K562 (cell line): ENCODE data around the gene CBX1. TPM values are rescaled to one million over a fixed set of nuclear protein-coding genes. Genes with fewer than 3 reads are reported as not detected.

Source experiments
- CHD2 ChIP-seq: IDR thresholded peaks from 2 replicates; pipeline ENCODE4 v1.6.1; 2011; ENCODE audit warnings: low read depth, low read length
- DNMT1 ChIP-seq: fragments of 450-650 bp; IDR thresholded peaks from 2 replicates; pipeline ENCODE4 v1.6.1; 2016; ENCODE audit warnings: antibody characterized with exemption, mild to moderate bottlenecking
- ETV5 ChIP-seq: sonication (generic); formaldehyde crosslinking; IDR thresholded peaks from 2 replicates; pipeline ENCODE4 v1.4.0; 2020; ENCODE audit warnings: low read depth, mild to moderate bottlenecking, missing genetic modification reagents
- EZH2 ChIP-seq: IDR thresholded peaks from 2 replicates; pipeline ENCODE4 v1.6.1; 2012; ENCODE audit warnings: low read depth, mild to moderate bottlenecking, inconsistent platforms, low read length, borderline replicate concordance
- HEY1 ChIP-seq: fragments of 250-450 bp; sonication (Bioruptor Pico); IDR thresholded peaks from 2 replicates; pipeline ENCODE4 v1.5.0; 2020; ENCODE audit warnings: mild to moderate bottlenecking, moderate library complexity, borderline replicate concordance
- JUND ChIP-seq, 2 experiments: IDR thresholded peaks; 2 replicates in 1 of 2; 3 replicates in 1 of 2; pipeline ENCODE4 v1.6.1; 2011; ENCODE audit warnings: borderline replicate concordance in 2 of 2, low read depth in 2 of 2, low read length in 2 of 2, improper control_type of control experiment in 1 of 2, missing biosample characterization in 1 of 2, missing genetic modification characterization in 1 of 2, missing genetic modification reagents in 1 of 2
- NCOA6 ChIP-seq: fragments of 450-650 bp; IDR thresholded peaks from 2 replicates; pipeline ENCODE4 v1.6.1; 2017; ENCODE audit warnings: mild to moderate bottlenecking
- NFE2 ChIP-seq: IDR thresholded peaks from 2 replicates; pipeline ENCODE4 v1.6.1; 2014; ENCODE audit warnings: antibody characterized with exemption, low read depth
- NR3C1 ChIP-seq: sonication (generic); formaldehyde crosslinking; IDR thresholded peaks from 2 replicates; pipeline ENCODE4 v1.8.1; 2022; ENCODE audit warnings: missing genetic modification reagents
- RAD51 ChIP-seq: fragments of 450-650 bp; IDR thresholded peaks from 2 replicates; pipeline ENCODE4 v1.7.1; 2016; ENCODE audit warnings: low read depth, mild to moderate bottlenecking, borderline replicate concordance
- STAG1 ChIP-seq: sonication (generic); formaldehyde crosslinking; IDR thresholded peaks from 2 replicates; pipeline ENCODE4 v1.5.0; 2020; ENCODE audit warnings: missing genetic modification reagents, borderline replicate concordance
- XRCC3 ChIP-seq: fragments of 450-650 bp; IDR thresholded peaks from 2 replicates; pipeline ENCODE4 v1.6.1; 2017; ENCODE audit warnings: mild to moderate bottlenecking, moderate library complexity
- ZKSCAN1 ChIP-seq: fragments of 150-350 bp; IDR thresholded peaks from 2 replicates; pipeline ENCODE4 v1.6.1; 2016; ENCODE audit warnings: low read depth, low read length
- ZNF644 ChIP-seq: fragments of 200-800 bp; sonication (Bioruptor generic); IDR thresholded peaks from 2 replicates; pipeline ENCODE4 v1.6.1; 2016; ENCODE audit warnings: low read depth, missing genetic modification characterization, missing compliant biosample characterization
- ZNF830 ChIP-seq: fragments of 250-450 bp; sonication (Bioruptor Pico); IDR thresholded peaks from 2 replicates; pipeline ENCODE4 v1.5.0; 2021; ENCODE audit warnings: mild to moderate bottlenecking
- polyA plus RNA-seq, 8 experiments: library from polyadenylated mRNA; depleted of rRNA in 4 of 8; stranded (reverse) in 5 of 8; unstranded in 3 of 8; fragments of >200 nt; fragmentation: Nextera tagmentation in 2 of 8; fragmentation: Illumina TruSeq in 1 of 8; extraction: Ambion mirVana in 2 of 8; extraction: Trizol in 1 of 8; gene quantifications; 2 replicates each; pipeline versions ENCODE4 v1.2.1 to v1.2.3, GENCODE V29; 2011 to 2014; ENCODE audit warnings: inconsistent platforms in 1 of 8, missing spikeins in 1 of 8
- total RNA-seq, 7 experiments: library from RNA; depleted of rRNA in 6 of 7; stranded (reverse); fragments of >200 nt in 6 of 7; fragmentation: Illumina TruSeq in 2 of 7; extraction: Trizol in 2 of 7; gene quantifications; 2 replicates each; pipeline versions ENCODE4 v1.2.1 to v1.2.3, GENCODE V29; 2011 to 2021; ENCODE audit warnings: low replicate concordance in 1 of 7
- TF ChIP-seq, protein P1 (sequence below): fragments of 250-450 bp; sonication (Bioruptor Pico); IDR thresholded peaks from 2 replicates; pipeline ENCODE4 v1.9.0; 2021; ENCODE audit warnings: mild to moderate bottlenecking
- TF ChIP-seq, protein P2 (sequence below): fragments of 250-450 bp; sonication (Bioruptor Pico); IDR thresholded peaks from 2 replicates; pipeline ENCODE4 v1.8.0; 2022; ENCODE audit warnings: inconsistent platforms
- TF ChIP-seq, protein P3 (sequence below): fragments of 250-450 bp; sonication (Bioruptor Pico); IDR thresholded peaks from 2 replicates; pipeline ENCODE4 v1.5.1; 2021; ENCODE audit warnings: mild to moderate bottlenecking
- TF ChIP-seq, protein P4 (sequence below), 2 experiments: IDR thresholded peaks in 1 of 2; conservative IDR thresholded peaks in 1 of 2; 2 replicates each; pipeline ENCODE4 v1.6.1; 2016; ENCODE audit warnings: low read depth in 2 of 2, mild to moderate bottlenecking in 1 of 2, missing compliant biosample characterization in 1 of 2, missing genetic modification characterization in 1 of 2, moderate library complexity in 1 of 2
- TF ChIP-seq, protein P5 (sequence below): fragments of 250-450 bp; sonication (Bioruptor Pico); IDR thresholded peaks from 2 replicates; pipeline ENCODE4 v1.8.0; 2021; ENCODE audit warnings: moderate library complexity, mild to moderate bottlenecking, inconsistent platforms

The CBX1 gene
- total and polyA plus RNA-seq, 9 of the 15 experiments (the other 6 are each of a cell fraction or from before 2014, with no cell fraction given): 10.6 to 95.7 (median 52.7) TPM

DNA sequence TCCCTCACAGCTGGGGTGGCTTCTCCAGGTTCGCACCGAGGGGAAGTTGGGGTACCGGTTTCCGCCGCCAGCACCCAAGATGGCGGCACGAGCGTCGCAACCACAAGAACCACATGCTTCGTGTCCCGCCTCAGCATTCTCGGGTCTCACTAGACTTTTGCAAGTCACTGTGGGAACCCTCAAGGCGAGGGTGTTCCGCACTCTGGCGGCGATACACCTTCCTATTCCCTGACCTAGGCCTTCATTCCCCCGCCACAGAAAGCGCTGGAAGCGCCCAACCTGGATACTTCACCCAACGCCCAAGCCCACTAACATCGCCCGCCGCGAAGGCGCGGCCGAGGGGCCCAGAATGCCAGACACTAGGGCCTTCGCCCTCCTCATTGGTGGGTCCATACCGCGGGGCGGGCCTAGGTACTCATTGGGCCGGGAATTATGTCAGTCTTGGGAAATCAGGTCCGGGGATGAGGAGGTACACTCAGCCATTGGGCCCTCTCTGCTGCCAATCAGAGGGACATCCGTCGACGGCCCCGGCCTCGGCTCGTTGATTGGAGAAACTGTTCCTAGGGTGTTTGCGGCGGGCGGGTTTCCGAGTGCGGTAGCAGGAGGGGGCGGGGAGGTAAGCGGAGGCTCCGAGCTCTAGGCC, 53.4 kb downstream of the CBX1 start, which contains the start of gene NFE2L1 (continued):
- TF ChIP-seq EZH2 (no peak), ETV5 (0 out of 2 replicates have a peak, but pooled peaks have one; percentile 23), ZKSCAN1 (peak; percentile 61; the same call in 1 of the 2 replicates), RAD51 (peak; percentile 64; the same call in 1 of the 2 replicates), ZNF644 (tag) (no peak), XRCC3 (no peak), JUND (IDR thresholded peaks at IDR 0.05; ENCODE audit: borderline replicate concordance, low read depth, low read length) (no peak), JUND (tag; IDR thresholded peaks at IDR 0.05; ENCODE audit: borderline replicate concordance, low read depth, low read length) (peak; percentile 75; the same call in 1 of the 3 replicates), STAG1 (CRISPR knock-in tag) (no peak), NFE2 (peak; percentile 93), DNMT1 (no peak), NR3C1 (no peak), HEY1 (CRISPR knock-in tag) (no peak), ZNF830 (CRISPR knock-in tag) (peak; percentile 69; the same call in 1 of the 2 replicates), NCOA6 (no peak), CHD2 (peak; percentile 82)
- TF ChIP-seq, protein P1, sequence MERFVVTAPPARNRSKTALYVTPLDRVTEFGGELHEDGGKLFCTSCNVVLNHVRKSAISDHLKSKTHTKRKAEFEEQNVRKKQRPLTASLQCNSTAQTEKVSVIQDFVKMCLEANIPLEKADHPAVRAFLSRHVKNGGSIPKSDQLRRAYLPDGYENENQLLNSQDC (CRISPR knock-in tag): peak; percentile 80
- TF ChIP-seq, protein P2, sequence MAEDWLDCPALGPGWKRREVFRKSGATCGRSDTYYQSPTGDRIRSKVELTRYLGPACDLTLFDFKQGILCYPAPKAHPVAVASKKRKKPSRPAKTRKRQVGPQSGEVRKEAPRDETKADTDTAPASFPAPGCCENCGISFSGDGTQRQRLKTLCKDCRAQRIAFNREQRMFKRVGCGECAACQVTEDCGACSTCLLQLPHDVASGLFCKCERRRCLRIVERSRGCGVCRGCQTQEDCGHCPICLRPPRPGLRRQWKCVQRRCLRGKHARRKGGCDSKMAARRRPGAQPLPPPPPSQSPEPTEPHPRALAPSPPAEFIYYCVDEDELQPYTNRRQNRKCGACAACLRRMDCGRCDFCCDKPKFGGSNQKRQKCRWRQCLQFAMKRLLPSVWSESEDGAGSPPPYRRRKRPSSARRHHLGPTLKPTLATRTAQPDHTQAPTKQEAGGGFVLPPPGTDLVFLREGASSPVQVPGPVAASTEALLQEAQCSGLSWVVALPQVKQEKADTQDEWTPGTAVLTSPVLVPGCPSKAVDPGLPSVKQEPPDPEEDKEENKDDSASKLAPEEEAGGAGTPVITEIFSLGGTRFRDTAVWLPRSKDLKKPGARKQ (CRISPR knock-in tag): no peak
- TF ChIP-seq, protein P3, sequence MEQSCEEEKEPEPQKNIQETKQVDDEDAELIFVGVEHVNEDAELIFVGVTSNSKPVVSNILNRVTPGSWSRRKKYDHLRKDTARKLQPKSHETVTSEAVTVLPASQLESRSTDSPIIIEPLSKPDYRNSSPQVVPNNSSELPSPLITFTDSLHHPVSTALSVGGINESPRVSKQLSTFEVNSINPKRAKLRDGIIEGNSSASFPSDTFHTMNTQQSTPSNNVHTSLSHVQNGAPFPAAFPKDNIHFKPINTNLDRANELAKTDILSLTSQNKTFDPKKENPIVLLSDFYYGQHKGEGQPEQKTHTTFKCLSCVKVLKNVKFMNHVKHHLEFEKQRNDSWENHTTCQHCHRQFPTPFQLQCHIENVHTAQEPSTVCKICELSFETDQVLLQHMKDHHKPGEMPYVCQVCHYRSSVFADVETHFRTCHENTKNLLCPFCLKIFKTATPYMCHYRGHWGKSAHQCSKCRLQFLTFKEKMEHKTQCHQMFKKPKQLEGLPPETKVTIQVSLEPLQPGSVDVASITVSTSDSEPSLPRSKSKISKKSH (CRISPR knock-in tag): no peak
- TF ChIP-seq, protein P4, sequence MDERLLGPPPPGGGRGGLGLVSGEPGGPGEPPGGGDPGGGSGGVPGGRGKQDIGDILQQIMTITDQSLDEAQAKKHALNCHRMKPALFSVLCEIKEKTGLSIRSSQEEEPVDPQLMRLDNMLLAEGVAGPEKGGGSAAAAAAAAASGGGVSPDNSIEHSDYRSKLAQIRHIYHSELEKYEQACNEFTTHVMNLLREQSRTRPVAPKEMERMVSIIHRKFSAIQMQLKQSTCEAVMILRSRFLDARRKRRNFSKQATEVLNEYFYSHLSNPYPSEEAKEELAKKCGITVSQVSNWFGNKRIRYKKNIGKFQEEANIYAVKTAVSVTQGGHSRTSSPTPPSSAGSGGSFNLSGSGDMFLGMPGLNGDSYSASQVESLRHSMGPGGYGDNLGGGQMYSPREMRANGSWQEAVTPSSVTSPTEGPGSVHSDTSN (CRISPR knock-in tag; IDR thresholded peaks at IDR 0.05; ENCODE audit: low read depth): peak; percentile 90
- TF ChIP-seq, protein P4 (tag; conservative IDR thresholded peaks at IDR 0.05; ENCODE audit: low read depth): peak; percentile 100
- TF ChIP-seq, protein P5, sequence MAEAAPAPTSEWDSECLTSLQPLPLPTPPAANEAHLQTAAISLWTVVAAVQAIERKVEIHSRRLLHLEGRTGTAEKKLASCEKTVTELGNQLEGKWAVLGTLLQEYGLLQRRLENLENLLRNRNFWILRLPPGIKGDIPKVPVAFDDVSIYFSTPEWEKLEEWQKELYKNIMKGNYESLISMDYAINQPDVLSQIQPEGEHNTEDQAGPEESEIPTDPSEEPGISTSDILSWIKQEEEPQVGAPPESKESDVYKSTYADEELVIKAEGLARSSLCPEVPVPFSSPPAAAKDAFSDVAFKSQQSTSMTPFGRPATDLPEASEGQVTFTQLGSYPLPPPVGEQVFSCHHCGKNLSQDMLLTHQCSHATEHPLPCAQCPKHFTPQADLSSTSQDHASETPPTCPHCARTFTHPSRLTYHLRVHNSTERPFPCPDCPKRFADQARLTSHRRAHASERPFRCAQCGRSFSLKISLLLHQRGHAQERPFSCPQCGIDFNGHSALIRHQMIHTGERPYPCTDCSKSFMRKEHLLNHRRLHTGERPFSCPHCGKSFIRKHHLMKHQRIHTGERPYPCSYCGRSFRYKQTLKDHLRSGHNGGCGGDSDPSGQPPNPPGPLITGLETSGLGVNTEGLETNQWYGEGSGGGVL (CRISPR knock-in tag): no peak
